Measurements from ENCODE around the gene SMTNL1. TPM values are rescaled to one million over a fixed set of nuclear protein-coding genes. Genes with fewer than 3 reads are reported as not detected.

Gene SMTNL1
- total RNA-seq, 1 experiment from 2014 or later, result not detected

DNA sequence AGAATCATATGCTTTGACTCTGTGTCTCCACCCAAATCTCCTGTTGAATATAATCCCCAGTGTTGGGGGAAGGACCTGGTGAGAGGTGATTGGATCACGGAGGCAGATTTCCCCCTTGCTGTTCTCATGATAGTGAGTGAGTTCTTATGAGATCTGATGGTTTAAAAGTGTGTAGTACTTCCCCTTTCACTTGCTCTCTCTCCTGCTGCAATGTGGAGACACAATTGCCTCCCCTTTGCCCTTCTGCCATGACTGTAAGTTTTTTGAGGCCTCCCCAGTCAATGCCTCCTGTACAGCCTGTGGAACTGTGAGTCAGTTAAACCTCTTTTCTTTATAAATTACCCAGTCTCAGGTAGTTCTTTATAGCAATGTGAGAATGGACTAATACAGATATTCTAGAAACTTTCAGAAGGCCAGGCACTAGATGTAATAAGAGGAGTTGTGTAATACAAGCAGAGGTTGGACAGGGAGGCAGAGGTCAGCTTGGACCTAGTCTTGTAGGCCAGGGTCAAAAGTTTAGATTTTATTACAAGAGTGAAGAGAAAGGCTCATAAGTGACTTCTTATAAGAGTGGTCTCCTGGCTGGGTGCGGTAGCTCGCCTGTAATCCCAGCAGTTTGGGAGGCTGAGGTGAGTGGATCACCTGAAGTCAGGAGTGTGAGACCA is 50.8 kb downstream of the SMTNL1 start:
- no peak for DNase-seq (ENCODE audit: low read depth)

DNA sequence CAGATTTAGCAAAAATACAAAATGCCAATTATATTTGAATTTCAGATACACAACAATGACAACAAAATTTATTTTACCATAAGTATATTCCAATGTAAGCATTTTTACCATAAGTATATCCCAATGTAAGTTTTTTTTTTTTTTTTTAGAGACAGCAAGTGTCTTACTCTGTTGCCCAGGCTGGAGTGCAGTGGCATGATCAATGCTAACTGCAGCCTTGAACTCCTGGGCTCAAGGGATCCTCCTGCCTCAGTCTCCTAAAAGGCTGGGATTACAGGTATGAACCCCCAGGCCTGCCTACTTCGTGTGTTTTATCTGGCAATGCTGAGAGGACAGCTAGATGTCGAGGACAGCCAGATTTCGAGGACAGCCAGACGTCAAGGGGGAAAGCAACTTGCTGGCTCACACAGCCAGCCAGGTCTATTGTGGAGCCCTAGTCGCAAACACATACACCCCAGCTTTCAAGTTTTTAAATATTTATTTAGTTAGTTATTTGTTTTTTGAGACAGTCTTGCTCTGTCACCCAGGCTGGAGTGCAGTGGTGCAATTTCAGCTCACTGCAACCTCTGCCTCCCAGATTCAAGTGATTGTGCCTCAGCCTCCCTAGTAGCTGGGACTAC is 59.0 kb downstream of the SMTNL1 start:
- DNase-seq (ENCODE audit: low read depth), result no peak

GRCh38 chr11:57597461-57597915 is 60.1 kb downstream of the SMTNL1 start, which contains the start of gene SERPING1:
Gene SERPING1 (plus strand): TSS chr11:57597685. CDS start chr11:57598271, 586 bp downstream.
- DNase-seq (ENCODE audit: low read depth), result no peak

DNA sequence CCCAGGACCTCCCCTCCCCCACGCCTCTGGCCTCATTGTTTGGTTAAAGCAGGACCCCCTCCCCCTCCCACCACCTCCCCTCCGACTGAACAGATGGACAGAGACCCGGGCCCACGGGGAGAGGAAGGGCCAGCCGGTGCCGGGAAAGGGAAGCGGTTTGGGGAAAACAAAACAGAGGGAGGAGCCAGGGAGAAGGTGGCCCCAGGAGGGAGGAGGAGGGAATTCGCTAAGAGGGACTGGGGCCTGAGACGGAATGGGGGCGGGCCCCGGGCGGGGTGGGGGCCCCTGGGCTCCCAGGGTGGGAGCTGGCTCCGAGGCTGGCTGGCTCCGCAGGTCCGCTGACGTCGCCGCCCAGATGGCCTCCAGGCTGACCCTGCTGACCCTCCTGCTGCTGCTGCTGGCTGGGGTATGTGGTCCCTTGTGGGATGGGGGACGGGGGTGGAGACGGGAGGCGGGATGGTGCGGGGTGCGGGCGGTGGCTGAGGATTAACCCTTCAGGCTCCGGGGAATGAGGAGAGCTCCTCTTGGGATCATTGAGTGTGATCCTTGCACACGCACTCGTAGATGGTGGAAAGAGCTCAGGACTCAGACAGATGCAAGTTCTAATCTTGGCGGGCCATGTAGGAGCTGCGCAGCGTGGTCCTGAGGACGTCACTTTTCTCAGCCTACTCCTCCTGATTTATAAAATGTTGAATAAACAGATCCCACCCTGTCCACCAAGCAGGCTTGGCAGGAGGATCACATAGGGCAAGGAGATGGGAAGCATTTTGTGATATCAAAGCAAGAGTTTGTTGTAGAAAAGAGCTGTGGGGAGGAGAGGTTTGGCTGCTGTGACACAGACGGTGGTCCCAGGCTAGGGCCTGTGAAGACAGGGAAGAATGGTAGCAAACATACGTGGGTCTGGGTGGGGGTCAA is 60.8 kb downstream of the SMTNL1 start:
- DNase-seq (ENCODE audit: low read depth), result peak; percentile 24

DNA sequence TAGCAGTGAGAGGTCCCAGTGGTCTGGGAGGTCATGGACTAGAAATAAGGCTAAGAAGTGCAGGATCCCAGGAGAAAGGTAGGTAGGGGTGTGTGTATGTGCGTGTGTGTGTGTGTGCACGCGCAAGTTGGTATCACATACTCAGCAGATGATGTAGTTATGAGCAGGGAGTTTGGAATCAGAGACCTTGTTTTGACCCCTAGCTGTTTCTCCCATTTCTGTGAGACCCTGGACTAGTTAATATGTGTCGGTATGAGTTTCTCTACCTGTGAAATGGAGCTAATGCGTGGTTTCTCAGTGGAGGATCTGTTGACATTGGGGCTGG is 61.4 kb downstream of the SMTNL1 start:
- DNase-seq (ENCODE audit: low read depth), result no peak

- DNase-seq (ENCODE audit: low read depth), result no peak
Observed at GRCh38 chr11:57599381-57599780, 62.0 kb downstream of the SMTNL1 start.

Other genes starting within 250 kb of the SMTNL1 start
- gene TNKS1BP1, start 212.6 kb upstream of the SMTNL1 start, total RNA-seq (2014; rRNA removed), result 95.9 and 114 TPM in 2 replicates
- 150 and 169 TPM in 2 replicates for gene SSRP1, start 201.7 kb upstream of the SMTNL1 start, total RNA-seq (2014; rRNA removed)
- not detected in 2 replicates for gene P2RX3, start 199.2 kb upstream of the SMTNL1 start, total RNA-seq (2014; rRNA removed)
- gene PRG3, start 156.4 kb upstream of the SMTNL1 start, total RNA-seq (2014; rRNA removed), result not detected in 2 replicates
- gene PRG2, start 146.9 kb upstream of the SMTNL1 start, total RNA-seq (2014; rRNA removed), result 0.06 TPM in 1 of 2 replicates, not detected in the other
- 113 and 153 TPM in 2 replicates for gene SLC43A3, start 110.5 kb upstream of the SMTNL1 start, total RNA-seq (2014; rRNA removed)
- 0.23 and 0.38 TPM in 2 replicates for gene RTN4RL2, start 77.1 kb upstream of the SMTNL1 start, total RNA-seq (2014; rRNA removed)
- 5.1 and 7.7 TPM in 2 replicates for gene SLC43A1, start 21.9 kb upstream of the SMTNL1 start, total RNA-seq (2014; rRNA removed)
- 46.7 and 53.8 TPM in 2 replicates for gene TIMM10, start 6.8 kb upstream of the SMTNL1 start, total RNA-seq (2014; rRNA removed)
- 25.8 and 48.2 TPM in 2 replicates for gene UBE2L6, start 30.1 kb downstream of the SMTNL1 start, total RNA-seq (2014; rRNA removed)
- gene SERPING1, start 60.1 kb downstream of the SMTNL1 start, total RNA-seq (2014; rRNA removed), result 5.2 and 5.4 TPM in 2 replicates
- 0.32 and 0.46 TPM in 2 replicates for gene YPEL4, start 112.3 kb downstream of the SMTNL1 start, total RNA-seq (2014; rRNA removed)
- 25.3 TPM in 2 replicates for gene CLP1, start 120.2 kb downstream of the SMTNL1 start, total RNA-seq (2014; rRNA removed)
- gene ZDHHC5, start 130.5 kb downstream of the SMTNL1 start, total RNA-seq (2014; rRNA removed), result 50.3 and 55.1 TPM in 2 replicates
- gene MED19, start 174.6 kb downstream of the SMTNL1 start, total RNA-seq (2014; rRNA removed), result 27.2 and 35.0 TPM in 2 replicates
- 105 TPM in 2 replicates for gene TMX2, start 175.0 kb downstream of the SMTNL1 start, total RNA-seq (2014; rRNA removed)
- 123 and 183 TPM in 2 replicates for gene SELENOH, start 203.9 kb downstream of the SMTNL1 start, total RNA-seq (2014; rRNA removed)
- gene BTBD18, start 214.2 kb downstream of the SMTNL1 start, total RNA-seq (2014; rRNA removed), result not detected in 2 replicates
- gene CTNND1, start 224.2 kb downstream of the SMTNL1 start, total RNA-seq (2014; rRNA removed), result 68.5 and 83.3 TPM in 2 replicates